Renal pelvis (tissue), 4 donors: ENCODE results near the gene MAPK8IP2. TPM values are rescaled to one million over a fixed set of nuclear protein-coding genes. Genes with fewer than 3 reads are reported as not detected.
"Not testable (repeated sequence)": the region's sequence is repeated elsewhere in the genome, so short reads cannot be mapped to it uniquely, and the experiment has no call there.

Experiments
- DNase-seq: peaks from one replicate; pipeline ENCODE4 v3.0.0-alpha.2; 2013
- polyA plus RNA-seq, 3 donors: library from polyadenylated mRNA; unstranded; fragments of 120-200 nt; gene quantifications; one replicate each; pipeline ENCODE4 v1.2.1, GENCODE V29; 2013; ENCODE audit not compliant: insufficient read length in 3 of 3

Gene MAPK8IP2
- polyA plus RNA-seq, 3 donors, result 0.76 to 1.1 (median 1.0) TPM

DNA sequence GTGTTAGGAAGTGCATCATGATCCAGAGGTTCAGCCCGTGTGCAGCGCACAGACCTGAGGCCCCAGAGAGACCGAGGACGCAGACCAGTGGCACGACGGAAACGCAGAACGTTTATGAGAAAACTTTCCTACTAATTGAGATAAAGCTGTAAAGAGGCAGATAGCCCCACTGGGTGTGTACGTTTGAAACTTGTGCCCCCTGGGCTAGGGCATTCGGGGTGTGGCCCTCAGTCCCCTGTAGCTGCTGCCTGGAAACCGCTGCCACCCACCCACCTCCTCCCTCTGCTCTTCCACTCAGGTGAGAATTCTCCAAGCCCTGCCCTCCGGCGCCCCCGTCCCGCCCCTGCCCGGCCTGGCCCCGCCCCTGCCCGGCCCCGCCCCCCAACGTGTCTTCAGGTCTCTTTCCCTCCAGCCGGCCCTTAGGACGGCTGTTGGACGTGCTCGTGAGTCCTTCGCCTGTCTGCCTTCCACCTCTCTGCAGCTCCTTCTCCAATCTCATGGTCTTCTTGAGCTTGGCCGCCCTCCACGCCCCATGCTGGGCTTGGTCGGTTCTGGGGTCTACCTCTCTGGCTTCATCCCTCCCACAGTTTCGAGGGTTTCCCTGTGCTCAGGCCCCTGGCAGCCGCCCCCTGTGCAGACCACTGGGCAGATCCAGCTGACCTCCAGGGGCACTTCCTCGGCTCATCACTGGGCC lies 12.1 kb downstream of the MAPK8IP2 start:
- DNase-seq, result no peak

DNA sequence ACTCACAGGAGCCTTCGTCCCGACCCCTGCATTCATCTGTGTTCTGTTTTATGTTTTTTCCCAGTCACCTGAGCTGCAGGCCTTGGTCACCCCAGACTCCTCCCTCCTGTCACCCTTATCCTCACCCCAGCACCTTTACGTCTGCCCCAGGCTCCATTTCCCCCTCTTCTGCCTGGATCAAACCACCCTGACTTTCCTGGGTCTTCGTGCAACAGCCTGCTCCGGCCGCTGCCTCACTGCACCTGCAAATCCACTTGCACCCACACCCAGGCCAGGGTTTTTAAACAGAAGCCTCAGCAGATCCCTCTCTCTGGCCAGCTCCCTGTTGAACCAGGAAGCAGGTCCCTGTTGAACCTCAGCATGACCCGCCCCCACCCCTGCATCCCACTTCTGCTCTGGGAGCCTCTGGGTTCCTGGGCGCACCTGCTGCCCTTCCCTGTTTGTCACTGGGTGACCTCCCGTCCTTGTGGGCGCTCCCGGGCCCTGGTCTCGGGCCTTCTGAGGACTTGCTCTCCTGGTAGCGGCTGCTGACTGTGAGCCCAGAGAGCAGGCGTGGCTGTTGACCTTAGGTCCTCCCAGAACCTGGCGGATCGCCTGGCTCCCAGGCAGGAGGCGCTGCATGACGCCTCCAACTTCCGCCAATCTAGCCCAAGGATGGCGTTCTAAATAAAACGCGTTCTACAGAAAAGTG lies 12.8 kb downstream of the MAPK8IP2 start:
- DNase-seq, result no peak

GRCh38 chr22:50614296-50614695 lies 13.7 kb downstream of the MAPK8IP2 start:
- not testable (repeated sequence) for DNase-seq

DNA sequence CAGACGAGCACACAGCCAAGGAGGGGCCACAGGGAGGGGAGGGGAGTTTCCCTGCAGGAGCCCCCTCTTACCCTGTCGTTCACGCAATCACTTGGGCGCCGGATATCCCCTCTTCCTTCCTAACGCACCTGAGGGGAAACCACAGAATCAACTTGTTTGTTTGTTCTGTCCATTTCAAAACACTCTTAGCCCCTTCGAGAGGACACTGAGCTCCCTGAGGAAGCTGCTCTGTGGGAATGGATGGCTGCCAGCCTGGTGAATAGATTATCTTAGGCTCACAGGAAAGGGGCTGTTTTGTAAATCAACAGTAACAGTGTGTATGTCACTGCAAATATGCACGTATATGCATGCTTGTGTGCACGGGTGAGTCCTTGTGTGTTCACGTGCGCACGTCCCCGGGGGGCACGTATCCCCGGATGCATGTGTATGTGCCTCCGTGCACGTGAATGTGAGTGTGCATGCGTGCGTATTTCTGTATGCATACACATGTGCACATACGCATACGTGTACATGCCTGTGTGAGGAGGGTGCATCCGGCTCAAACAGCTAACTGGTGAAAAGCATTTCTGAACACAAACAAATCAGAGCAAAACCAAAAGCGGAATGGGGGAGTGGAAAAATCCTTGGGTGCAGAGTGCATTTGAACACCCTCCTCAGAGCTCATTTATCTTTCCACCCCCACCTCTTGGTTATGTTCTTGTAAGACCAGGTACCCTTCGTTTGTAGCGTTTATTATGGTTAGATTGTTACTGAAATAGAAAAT lies 20.2 kb downstream of the MAPK8IP2 start:
- DNase-seq, result no peak

GRCh38 chr22:50621356-50621880 lies 20.8 kb downstream of the MAPK8IP2 start:
- DNase-seq, result no peak

GRCh38 chr22:50621948-50622722 lies 21.5 kb downstream of the MAPK8IP2 start:
- DNase-seq, result no peak

DNA sequence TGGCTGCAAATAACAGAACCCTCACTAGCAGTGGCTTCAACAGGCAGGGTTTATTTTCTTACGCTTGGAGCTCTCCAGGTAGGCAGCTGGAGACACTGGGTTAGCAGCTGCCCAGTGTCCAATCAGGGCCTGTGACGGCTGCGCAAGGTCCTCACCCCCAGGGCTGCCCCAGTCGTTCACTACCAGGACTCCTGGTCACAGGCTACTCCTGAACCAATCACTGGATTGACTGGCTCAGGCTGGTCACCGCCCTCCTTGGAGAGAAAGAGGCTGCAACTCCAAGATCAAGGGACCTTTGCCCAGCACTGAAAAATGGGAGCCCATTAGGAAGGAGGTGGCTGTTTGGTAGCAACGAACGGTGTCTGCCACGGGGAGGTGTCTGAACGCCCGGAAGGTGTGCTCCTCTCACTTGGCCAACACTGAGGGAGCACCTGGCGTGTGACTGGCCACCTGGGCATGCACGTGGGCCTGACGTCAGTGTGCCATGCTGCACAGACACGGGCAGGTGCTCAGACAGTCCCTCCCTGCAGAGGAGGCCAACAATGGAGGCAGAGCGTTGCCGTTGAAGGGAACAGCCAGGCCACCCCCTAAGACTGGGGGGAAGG lies 22.2 kb downstream of the MAPK8IP2 start:
- DNase-seq, result no peak

GRCh38 chr22:50624347-50625130 lies 23.9 kb downstream of the MAPK8IP2 start:
- no peak for DNase-seq

GRCh38 chr22:50625131-50625567 lies 24.6 kb downstream of the MAPK8IP2 start:
- no peak for DNase-seq

DNA sequence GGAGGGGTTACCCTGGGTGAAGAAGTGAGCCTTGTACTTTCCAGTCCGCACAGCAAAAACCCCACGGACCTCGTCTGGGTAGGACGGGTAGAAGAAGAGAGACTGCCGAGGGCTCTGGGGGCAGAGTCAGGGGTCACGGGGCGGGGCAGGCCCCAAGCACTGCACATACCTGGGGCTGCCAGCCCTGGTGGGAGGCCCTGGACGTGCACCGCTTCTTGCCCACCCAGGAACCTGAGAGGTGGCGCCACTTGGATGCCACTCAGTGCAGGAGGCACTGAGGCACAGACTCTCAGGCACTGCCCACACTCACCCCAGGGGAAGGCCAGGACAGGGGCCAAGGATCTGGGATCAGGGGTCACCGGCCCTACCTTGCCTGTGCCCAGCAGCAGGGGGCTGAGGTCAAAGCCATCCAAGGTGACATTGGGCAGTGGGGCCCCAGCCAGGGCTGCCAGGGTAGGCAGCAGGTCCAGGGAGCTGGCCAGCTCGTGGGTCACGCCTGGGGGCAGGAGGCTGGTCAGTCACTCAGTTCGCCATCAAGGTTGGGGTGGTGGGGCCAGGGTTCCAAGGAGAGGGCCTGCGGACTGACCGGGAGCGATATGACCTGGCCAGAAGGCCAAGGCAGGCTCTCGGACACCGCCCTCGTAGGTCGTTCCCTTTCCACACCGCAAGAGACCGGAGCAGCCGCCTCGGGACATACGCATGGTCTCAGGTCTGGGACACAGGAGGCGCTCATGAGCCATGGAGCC lies 25.1 kb downstream of the MAPK8IP2 start:
- DNase-seq, result no peak

- no peak for DNase-seq
These were observed 25.8 kb downstream of the MAPK8IP2 start for GRCh38 chr22:50626314-50626849.

DNA sequence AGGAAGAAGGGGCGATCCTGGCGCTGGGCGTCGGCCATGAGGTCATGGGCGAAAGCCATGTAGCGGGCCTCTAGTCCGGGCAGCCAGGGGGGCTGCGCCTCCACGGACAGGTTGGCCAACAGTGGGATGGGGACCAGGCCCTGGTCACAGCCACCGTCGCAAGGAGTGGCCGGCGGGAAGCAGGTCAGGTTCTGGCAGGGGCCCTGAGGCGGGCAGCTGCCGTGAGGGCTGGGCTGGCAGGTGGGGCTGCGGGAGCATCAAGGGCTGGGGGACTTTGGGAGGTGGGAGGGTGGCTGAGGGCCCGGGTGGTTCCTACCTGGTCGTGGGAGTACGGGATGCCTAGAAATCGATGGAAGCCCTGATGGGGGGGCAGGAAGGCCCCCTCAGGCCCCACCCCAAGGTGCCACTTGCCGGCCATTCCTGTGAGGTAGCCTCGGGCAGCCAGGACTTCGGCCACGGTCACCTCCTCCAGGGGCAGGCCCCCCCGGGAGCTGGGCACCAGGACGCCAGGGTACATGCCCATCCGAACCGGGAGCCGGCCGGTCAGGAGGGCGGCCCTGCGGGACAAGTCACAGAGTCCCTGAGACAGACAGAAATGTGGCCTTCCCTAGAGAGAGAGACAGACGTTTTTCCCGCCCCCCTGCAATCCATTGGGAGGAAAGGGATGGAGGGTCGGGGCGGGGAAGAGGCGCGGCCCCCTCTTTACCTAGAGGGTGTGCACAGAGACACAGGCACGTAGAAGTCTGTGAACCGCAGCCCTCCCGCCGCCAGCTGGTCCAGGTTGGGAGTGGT lies 26.5 kb downstream of the MAPK8IP2 start:
- DNase-seq, result no peak

- DNase-seq, result peak; percentile 64
These were observed 27.3 kb downstream of the MAPK8IP2 start, which contains the start of gene ARSA for GRCh38 chr22:50627642-50628542. ARSA (minus strand) TSS chr22:50628152; CDS start chr22:50627779, 373 bp downstream.

DNA sequence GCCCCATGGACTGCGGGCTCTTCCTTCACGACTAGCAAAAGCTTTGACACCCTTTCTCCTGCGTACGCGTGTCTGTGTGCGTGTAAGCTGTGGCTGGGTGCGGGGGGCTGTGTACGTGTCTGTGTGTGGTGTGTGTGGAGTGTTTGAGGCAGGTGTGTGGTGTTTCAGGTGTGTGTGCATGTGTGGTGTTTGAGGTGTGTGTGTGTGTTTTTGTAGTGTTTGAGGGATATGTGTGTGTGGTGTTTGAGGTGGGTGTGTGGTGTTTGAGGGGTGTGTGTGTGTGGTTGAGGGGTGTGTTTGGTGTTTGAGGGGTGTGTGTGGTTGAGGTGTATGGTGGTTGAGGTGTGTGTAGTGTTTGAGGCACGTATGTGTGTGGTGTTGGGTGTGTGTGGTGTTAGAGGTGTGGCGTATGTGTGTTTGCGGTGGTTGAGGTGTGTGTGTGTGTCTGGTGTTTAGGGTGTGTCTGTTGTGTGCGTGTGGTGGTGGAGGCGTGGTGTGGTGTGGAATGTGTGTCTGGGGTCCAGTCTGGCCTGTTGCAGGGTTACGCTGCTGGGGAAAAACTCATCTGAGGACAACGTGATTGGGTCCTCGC lies 28.0 kb downstream of the MAPK8IP2 start:
- no peak for DNase-seq

DNA sequence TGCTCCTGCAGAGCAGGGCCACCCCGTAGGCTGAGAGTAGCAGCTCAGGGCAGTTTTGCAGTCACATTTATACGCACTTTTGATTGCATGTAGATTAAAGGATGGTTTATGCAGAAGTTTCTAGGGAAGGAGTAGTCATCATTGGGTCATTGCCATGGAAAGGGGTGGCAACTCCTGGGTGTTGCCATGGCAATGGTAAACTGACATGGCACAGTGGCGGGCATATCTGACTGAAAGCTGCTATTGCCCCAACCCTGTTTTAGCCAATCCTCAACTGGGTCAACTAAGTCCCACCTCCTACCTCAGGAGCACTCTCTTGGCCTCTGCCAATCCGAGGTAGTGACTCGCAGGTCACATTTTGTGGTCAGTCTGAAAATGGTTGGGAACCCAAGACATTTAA lies 29.8 kb downstream of the MAPK8IP2 start:
- no peak for DNase-seq

DNA sequence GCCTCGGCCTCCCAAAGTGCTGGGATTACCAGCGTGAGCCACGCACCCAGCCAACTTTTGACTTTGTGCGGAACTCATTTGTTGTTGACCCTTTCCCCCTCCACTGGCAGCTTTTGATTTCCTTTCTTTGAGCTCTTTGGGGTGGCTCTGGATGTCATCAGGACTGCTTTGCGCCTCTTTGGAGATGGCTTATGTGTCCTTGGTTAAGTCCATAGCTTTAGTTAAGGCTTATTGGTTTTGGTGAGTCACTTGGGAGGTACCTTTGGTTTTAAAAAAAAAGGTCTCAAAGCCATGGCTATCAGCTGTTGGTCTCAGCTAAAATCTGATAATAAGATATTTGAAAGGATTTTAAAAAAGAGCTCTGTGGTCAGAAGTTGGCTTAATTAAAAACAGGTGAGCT lies 32.5 kb downstream of the MAPK8IP2 start:
- DNase-seq, result no peak

DNA sequence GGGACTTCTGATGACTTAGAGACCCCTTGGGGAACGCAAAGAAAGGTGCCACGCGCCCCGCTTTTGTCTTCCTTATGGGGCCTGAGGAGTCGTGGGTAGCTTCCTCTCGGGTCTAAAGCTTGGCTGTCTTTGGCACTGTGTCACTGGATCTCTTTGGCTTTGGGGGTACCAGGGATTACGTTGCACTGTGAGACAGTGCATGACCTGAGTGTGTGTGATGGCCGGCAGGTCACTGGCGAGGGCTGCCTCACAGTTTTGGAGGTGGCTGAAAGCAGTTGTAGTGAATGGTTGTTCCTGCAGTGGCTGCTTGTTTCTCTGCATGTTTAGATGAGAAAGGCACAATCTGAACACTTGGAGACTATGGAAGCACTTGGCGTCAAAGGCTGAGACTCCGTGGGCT lies 33.2 kb downstream of the MAPK8IP2 start:
- DNase-seq, result no peak
